Testis (tissue), 2 donors: Measurements from ENCODE around the gene PSTK.

ENCODE experiments used
- POLR2A ChIP-seq: fragments of 450-650 bp; IDR thresholded peaks from one replicate; pipeline ENCODE4 v1.6.1; 2017; ENCODE audit warnings: antibody characterized with exemption, mild to moderate bottlenecking, moderate library complexity
- TF ChIP-seq, protein P1 (sequence below), 3 experiments: fragments of 450-650 bp in 2 of 3; fragments of 200-600 bp in 1 of 3; sonication (generic) in 1 of 3; IDR thresholded peaks; one replicate each; pipeline ENCODE4 v1.5.1; 2016 to 2019; ENCODE audit warnings: antibody characterized with exemption in 3 of 3, mild to moderate bottlenecking in 2 of 3, moderate library complexity in 1 of 3

DNA sequence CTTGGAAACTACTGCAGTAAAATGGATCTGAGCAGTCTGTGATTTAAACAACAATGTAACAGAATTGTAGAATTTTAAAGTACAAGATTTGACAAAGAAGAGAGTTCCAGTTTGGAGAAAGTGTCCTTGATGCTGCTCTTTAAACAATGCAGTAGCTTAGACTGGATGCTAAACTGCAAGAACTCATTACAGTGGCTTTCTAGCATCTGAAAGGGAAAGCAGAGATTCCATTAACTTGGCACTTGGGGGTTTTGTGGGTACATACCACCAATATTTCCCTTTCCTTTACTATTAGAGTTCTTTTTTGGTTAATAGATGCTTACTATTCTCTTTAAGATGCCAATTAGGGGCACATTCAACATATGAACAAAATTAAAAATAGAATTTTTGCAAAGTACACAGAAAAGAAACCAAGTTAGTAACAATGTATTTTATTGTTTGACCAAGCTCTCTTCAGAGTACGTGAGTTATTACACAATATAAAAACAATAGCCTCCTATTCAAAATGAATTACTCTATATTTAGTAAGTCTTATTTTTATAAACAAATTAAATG lies 11.9 kb downstream of the PSTK start:
- TF ChIP-seq POLR2A, result no peak
- TF ChIP-seq, protein P1, sequence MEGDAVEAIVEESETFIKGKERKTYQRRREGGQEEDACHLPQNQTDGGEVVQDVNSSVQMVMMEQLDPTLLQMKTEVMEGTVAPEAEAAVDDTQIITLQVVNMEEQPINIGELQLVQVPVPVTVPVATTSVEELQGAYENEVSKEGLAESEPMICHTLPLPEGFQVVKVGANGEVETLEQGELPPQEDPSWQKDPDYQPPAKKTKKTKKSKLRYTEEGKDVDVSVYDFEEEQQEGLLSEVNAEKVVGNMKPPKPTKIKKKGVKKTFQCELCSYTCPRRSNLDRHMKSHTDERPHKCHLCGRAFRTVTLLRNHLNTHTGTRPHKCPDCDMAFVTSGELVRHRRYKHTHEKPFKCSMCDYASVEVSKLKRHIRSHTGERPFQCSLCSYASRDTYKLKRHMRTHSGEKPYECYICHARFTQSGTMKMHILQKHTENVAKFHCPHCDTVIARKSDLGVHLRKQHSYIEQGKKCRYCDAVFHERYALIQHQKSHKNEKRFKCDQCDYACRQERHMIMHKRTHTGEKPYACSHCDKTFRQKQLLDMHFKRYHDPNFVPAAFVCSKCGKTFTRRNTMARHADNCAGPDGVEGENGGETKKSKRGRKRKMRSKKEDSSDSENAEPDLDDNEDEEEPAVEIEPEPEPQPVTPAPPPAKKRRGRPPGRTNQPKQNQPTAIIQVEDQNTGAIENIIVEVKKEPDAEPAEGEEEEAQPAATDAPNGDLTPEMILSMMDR (IDR thresholded peaks at IDR 0.05), result no peak
